Gastrocnemius medialis (tissue), 4 donors: Measurements from ENCODE around the gene PFKM. TPM values are rescaled to one million over a fixed set of nuclear protein-coding genes. Genes with fewer than 3 reads are reported as not detected.
A peak's percentile ranks its signal among the peaks of the same experiment; 100 is the strongest.

Experiments used
- ATAC-seq, 2 donors: fragments of 150-250 bp; one replicate each; pipeline ENCODE4 v1.9.1; 2016
- DNase-seq, 2 donors: peaks; one replicate each; pipeline ENCODE4 v3.0.0-alpha.2; 2019
- H3K27ac ChIP-seq, 4 donors: fragments of 200-600 bp; sonication (generic); 1 replicate in 1 of 4; 2 replicates in 3 of 4; pipeline ENCODE4 v1.5.1; 2016 to 2018; ENCODE audit warnings: mild to moderate bottlenecking in 2 of 4, moderate library complexity in 1 of 4
- H3K27me3 ChIP-seq, 3 donors: fragments of 200-600 bp; sonication (generic) in 2 of 3; 1 replicate in 1 of 3; 2 replicates in 2 of 3; pipeline versions ENCODE4 v1.5.1 to v1.6.0; 2016 to 2019; ENCODE audit warnings: mild to moderate bottlenecking in 1 of 3, moderate library complexity in 1 of 3
- H3K36me3 ChIP-seq, 2 donors: fragments of 200-600 bp; sonication (generic) in 1 of 2; one replicate each; pipeline ENCODE4 v1.5.1; 2017 to 2018
- H3K4me1 ChIP-seq, 2 donors: fragments of 200-600 bp; sonication (generic) in 1 of 2; one replicate each; pipeline ENCODE4 v1.5.1; 2016 to 2017; ENCODE audit warnings: mild to moderate bottlenecking in 2 of 2
- H3K4me3 ChIP-seq, 4 donors: fragments of 200-600 bp; sonication (generic) in 3 of 4; 1 replicate in 1 of 4; 2 replicates in 3 of 4; pipeline ENCODE4 v1.5.1; 2016 to 2019; ENCODE audit warnings: mild to moderate bottlenecking in 2 of 4
- H3K9me3 ChIP-seq, 3 donors: fragments of 200-600 bp; sonication (generic) in 2 of 3; 1 replicate in 1 of 3; 2 replicates in 2 of 3; pipeline ENCODE4 v1.5.1; 2016 to 2019
- CTCF ChIP-seq, 5 experiments: fragments of 450-650 bp in 3 of 5; fragments of 200-600 bp in 2 of 5; sonication (generic) in 2 of 5; IDR thresholded peaks in 4 of 5; conservative IDR thresholded peaks in 1 of 5; 1 replicate in 4 of 5; 2 replicates in 1 of 5; pipeline ENCODE4 v1.5.1; 2016 to 2019; ENCODE audit warnings: antibody characterized with exemption in 5 of 5, mild to moderate bottlenecking in 3 of 5, moderate library complexity in 3 of 5
- POLR2A ChIP-seq, 2 donors: fragments of 450-650 bp; IDR thresholded peaks; one replicate each; pipeline ENCODE4 v1.6.1; 2017; ENCODE audit warnings: antibody characterized with exemption in 2 of 2, mild to moderate bottlenecking in 2 of 2, moderate library complexity in 2 of 2
- in situ Hi-C, 4 donors: fragments of 200-750 bp; cut with MboI; loops; one replicate each; pipeline versions ENCODE4 v1.15.0 to v1.8.0; 2017; ENCODE audit warnings: low sequenced_read_pairs in 4 of 4
- intact Hi-C: fragments of 100-400 bp; cut with DNase I; formaldehyde crosslinking; loops from one replicate; pipeline ENCODE4 v1.15.1; 2023; ENCODE audit warnings: low total_unique reads
- total RNA-seq, 4 donors: library from RNA; depleted of rRNA; stranded (reverse); fragments of >200 nt; gene quantifications; one replicate each; pipeline versions ENCODE4 v1.1.0 to v1.2.3, GENCODE V29; 2016

PFKM gene
- total RNA-seq, 4 donors from 2014 or later: 341 to 1,022 (median 763) TPM

DNA sequence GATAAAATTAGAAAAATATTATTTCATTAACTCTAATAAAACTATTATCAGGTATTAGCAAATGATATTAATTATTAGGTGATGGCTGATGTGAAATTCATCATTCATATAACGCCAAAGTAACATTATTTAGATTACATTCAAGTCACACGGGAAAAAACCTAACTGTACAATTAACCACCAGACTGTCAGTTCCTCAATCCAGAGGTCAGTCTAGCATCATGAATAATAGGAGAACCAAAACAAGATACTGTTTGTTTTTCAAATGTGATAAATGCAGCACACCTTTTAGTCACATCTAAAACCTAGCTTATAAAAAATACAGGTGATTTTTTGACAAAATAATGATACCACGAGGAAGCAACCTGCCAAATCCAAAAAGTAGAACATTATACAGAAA is 32.8 kb upstream of the PFKM start:
- in situ Hi-C loops (loop anchor here in 2 of 4 donors (10.0 kb wide), 2 partner anchors 78 to 88 kb away; no protein-coding TSS in a partner anchor), intact Hi-C loops (no loop called here)
- no peak for TF ChIP-seq POLR2A (IDR thresholded peaks at IDR 0.05)
- TF ChIP-seq CTCF (IDR thresholded peaks at IDR 0.05 in 4 of 5, conservative IDR thresholded peaks at IDR 0.05 in 1 of 5): no peak
- ATAC-seq: no peak
- Histone ChIP-seq H3K4me3 (no peak overlapping the region), H3K9me3 (no peaks in the 10 kb centered on the region), H3K4me1 (no peaks in the 10 kb centered on the region), H3K27me3 (no peaks in the 10 kb centered on the region), H3K27ac (no peak overlapping the region), H3K36me3 (peaks cover 0 to 57% of the 10 kb centered on the region in 2 donors)
- no peak for DNase-seq

DNA sequence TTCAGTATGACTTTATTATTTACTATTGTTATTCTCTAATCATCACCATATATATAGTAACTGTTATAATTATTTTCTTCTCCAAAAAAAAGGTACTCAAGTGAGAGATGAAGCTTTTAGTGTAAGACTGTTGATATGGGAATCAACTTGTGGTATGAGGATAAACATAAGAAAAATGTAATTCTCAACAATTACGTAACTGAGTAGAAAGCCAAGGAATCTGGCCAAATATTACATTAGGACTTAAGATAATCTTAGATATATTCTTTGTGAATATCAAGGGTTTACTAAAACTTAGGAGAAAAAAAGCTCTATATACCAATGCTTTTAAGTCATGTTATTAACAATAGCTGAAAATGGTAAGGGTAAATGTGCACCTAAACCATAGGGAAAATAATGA is 26.6 kb upstream of the PFKM start:
- in situ Hi-C loops: no loop called here
- no peaks in the 10 kb centered on the region for H3K27me3 ChIP-seq
- no peaks in the 10 kb centered on the region for H3K4me1 ChIP-seq
- TF ChIP-seq CTCF (IDR thresholded peaks at IDR 0.05 in 4 of 5, conservative IDR thresholded peaks at IDR 0.05 in 1 of 5): no peak
- intact Hi-C loops: no loop called here
- ATAC-seq (no peak), DNase-seq (no peak)
- H3K9me3 ChIP-seq: no peaks in the 10 kb centered on the region
- H3K4me3 ChIP-seq: no peak overlapping the region
- peaks cover 0 to 40% of the 10 kb centered on the region in 2 donors for H3K36me3 ChIP-seq
- H3K27ac ChIP-seq: no peak overlapping the region

DNA sequence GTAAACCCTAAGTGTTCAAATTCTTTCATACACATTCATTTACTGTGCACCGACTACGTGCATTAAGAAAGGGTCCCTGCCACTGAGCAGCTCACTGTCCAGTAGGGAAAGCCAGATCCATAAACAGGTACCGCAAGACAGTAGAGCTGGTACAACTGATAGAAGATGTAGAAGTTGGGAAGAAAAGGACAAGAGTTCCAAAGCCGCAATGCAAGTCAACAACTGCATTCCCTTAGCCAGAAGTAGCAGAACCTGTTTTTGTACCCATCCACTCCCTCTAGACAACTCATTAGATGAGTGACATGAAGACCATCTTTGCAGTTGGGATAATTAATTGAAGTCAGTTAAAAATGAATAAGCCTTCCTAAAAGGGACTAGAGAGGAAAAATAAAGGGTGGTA is 14.6 kb upstream of the PFKM start:
- Histone ChIP-seq H3K27me3 (no peaks in the 10 kb centered on the region), H3K36me3 (no peaks in the 10 kb centered on the region), H3K4me1 (peaks cover 20 to 27% of the 10 kb centered on the region in 2 donors), H3K9me3 (no peaks in the 10 kb centered on the region), H3K27ac (peak overlapping the region; percentile 87 to 96 (median 90)), H3K4me3 (peak overlapping the region; percentile 77 to 92 (median 89))
- TF ChIP-seq CTCF (IDR thresholded peaks at IDR 0.05 in 4 of 5, conservative IDR thresholded peaks at IDR 0.05 in 1 of 5) (no peak), POLR2A (IDR thresholded peaks at IDR 0.05) (no peak)
- intact Hi-C loops (loop anchor here (10.0 kb wide), 1 partner anchor 250 kb away; the partner anchor contains the start of gene ZNF641), in situ Hi-C loops (loop anchor here in 1 of 4 donors (5.0 kb wide), 1 partner anchor 63 kb away; no protein-coding TSS in a partner anchor)
- DNase-seq (no peak), ATAC-seq (no peak)

DNA sequence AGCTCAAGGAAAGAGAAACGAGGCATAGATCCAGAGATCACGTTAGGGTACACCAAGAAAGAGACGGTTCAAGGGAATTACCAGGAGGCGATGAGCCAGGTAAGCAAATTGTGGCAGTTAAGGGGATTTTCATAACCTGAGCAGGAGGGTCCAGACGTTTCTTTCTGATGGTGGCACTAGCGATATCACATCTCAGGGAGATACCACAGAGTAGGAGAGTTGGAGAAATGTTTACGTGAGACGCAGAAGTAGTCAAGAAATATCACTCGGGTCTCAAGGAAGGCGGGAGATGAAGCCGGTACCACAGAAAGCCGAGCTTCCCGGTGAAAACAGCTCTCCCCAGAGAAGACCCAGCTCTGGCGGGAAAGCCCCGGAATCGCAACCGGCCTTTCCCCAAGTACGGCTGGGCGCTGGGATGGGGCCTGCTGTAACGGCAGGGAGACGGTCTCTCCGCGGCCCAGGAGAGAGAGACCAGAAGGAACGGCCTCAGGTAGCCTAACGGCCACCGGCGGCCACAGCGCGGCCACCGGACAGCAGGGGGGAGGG is 13.8 kb upstream of the PFKM start:
- TF ChIP-seq POLR2A (IDR thresholded peaks at IDR 0.05) (no peak), CTCF (IDR thresholded peaks at IDR 0.05 in 4 of 5, conservative IDR thresholded peaks at IDR 0.05 in 1 of 5) (no peak)
- ATAC-seq: peak; percentile 4 to 50
- Histone ChIP-seq H3K27me3 (no peaks in the 10 kb centered on the region), H3K36me3 (no peaks in the 10 kb centered on the region), H3K4me3 (peak overlapping the region; percentile 77 to 92 (median 89)), H3K4me1 (peaks cover 20 to 27% of the 10 kb centered on the region in 2 donors), H3K9me3 (no peaks in the 10 kb centered on the region), H3K27ac (peak overlapping the region; percentile 87 to 96 (median 90))
- in situ Hi-C loops (no loop called here), intact Hi-C loops (loop anchor here (1.0 to 10.0 kb wide), 3 partner anchors 58 to 398 kb away; partner anchors contain the start of genes RPAP3 and ZNF641)
- no peak for DNase-seq
